ENCODE data around the gene C19orf12.
A peak's percentile ranks its signal among the peaks of the same experiment; 100 is the strongest.

C19orf12 gene

GRCh38 chr19:29665215-29665825, 49.7 kb downstream of the C19orf12 start, which contains the start of gene PLEKHF1:
TSS of gene PLEKHF1 (plus strand) at chr19:29665461. CDS start at chr19:29673840, 8,379 bp downstream.
- peak; percentile 92 for ATAC-seq
- no peak for TF ChIP-seq CSRNP3 (CRISPR knock-in tag; IDR thresholded peaks at IDR 0.05)
- no peak for TF ChIP-seq PATZ1 (CRISPR knock-in tag; IDR thresholded peaks at IDR 0.05; ENCODE audit: borderline replicate concordance)
- no peak for TF ChIP-seq ESRRG (CRISPR knock-in tag; IDR thresholded peaks at IDR 0.05)
- TF ChIP-seq ZFP30 (CRISPR knock-in tag; IDR thresholded peaks at IDR 0.05) = no peak
- TF ChIP-seq TSHZ2 (CRISPR knock-in tag; IDR thresholded peaks at IDR 0.05) = no peak
- no peak for TF ChIP-seq ZFP3 (CRISPR knock-in tag; IDR thresholded peaks at IDR 0.05)
- TF ChIP-seq ZNF70 (CRISPR knock-in tag; IDR thresholded peaks at IDR 0.05) = no peak
- no peak for TF ChIP-seq SNAI2 (CRISPR knock-in tag; IDR thresholded peaks at IDR 0.05)
- no peak for TF ChIP-seq TCF4 (CRISPR knock-in tag; IDR thresholded peaks at IDR 0.05; ENCODE audit: borderline replicate concordance)
- TF ChIP-seq CREB5 (CRISPR knock-in tag; IDR thresholded peaks at IDR 0.05; ENCODE audit: low read depth) = no peak
- TF ChIP-seq POU6F1 (CRISPR knock-in tag; IDR thresholded peaks at IDR 0.05; ENCODE audit: borderline replicate concordance, low read depth) = no peak
- TF ChIP-seq ZNF565 (CRISPR knock-in tag; conservative IDR thresholded peaks at IDR 0.05; ENCODE audit: low read depth) = no peak
- TF ChIP-seq CSDC2 (CRISPR knock-in tag; IDR thresholded peaks at IDR 0.05) = no peak
- no peak for TF ChIP-seq RARB (CRISPR knock-in tag; IDR thresholded peaks at IDR 0.05)
- no peak for TF ChIP-seq ARNTL (CRISPR knock-in tag; IDR thresholded peaks at IDR 0.05; ENCODE audit: borderline replicate concordance, low read depth)
- no peak for TF ChIP-seq PPARA (CRISPR knock-in tag; IDR thresholded peaks at IDR 0.05; ENCODE audit: borderline replicate concordance)
- no peak for TF ChIP-seq ZNF8 (CRISPR knock-in tag; IDR thresholded peaks at IDR 0.05)
- TF ChIP-seq BACH2 (CRISPR knock-in tag; IDR thresholded peaks at IDR 0.05; ENCODE audit: borderline replicate concordance) = no peak
- no peak for TF ChIP-seq ZC3H10 (CRISPR knock-in tag; IDR thresholded peaks at IDR 0.05)

GRCh38 chr19:29664753-29665214, 50.3 kb downstream of the C19orf12 start:
- ATAC-seq = peak; percentile 3
- TF ChIP-seq ZFP30 (CRISPR knock-in tag; IDR thresholded peaks at IDR 0.05) (no peak), ZNF8 (CRISPR knock-in tag; IDR thresholded peaks at IDR 0.05) (no peak), TOX (CRISPR knock-in tag; IDR thresholded peaks at IDR 0.05; ENCODE audit: borderline replicate concordance) (no peak), GLIS3 (CRISPR knock-in tag; IDR thresholded peaks at IDR 0.05) (no peak), ZNF70 (CRISPR knock-in tag; IDR thresholded peaks at IDR 0.05) (no peak), ARNTL (CRISPR knock-in tag; IDR thresholded peaks at IDR 0.05; ENCODE audit: borderline replicate concordance, low read depth) (no peak), SNAI2 (CRISPR knock-in tag; IDR thresholded peaks at IDR 0.05) (no peak), ZC3H10 (CRISPR knock-in tag; IDR thresholded peaks at IDR 0.05) (no peak), PPARA (CRISPR knock-in tag; IDR thresholded peaks at IDR 0.05; ENCODE audit: borderline replicate concordance) (no peak), BACH2 (CRISPR knock-in tag; IDR thresholded peaks at IDR 0.05; ENCODE audit: borderline replicate concordance) (no peak), CREB5 (CRISPR knock-in tag; IDR thresholded peaks at IDR 0.05; ENCODE audit: low read depth) (no peak), POU6F1 (CRISPR knock-in tag; IDR thresholded peaks at IDR 0.05; ENCODE audit: borderline replicate concordance, low read depth) (no peak), PATZ1 (CRISPR knock-in tag; IDR thresholded peaks at IDR 0.05; ENCODE audit: borderline replicate concordance) (no peak), ZFP3 (CRISPR knock-in tag; IDR thresholded peaks at IDR 0.05) (no peak), ESRRG (CRISPR knock-in tag; IDR thresholded peaks at IDR 0.05) (no peak), CSDC2 (CRISPR knock-in tag; IDR thresholded peaks at IDR 0.05) (no peak), CSRNP3 (CRISPR knock-in tag; IDR thresholded peaks at IDR 0.05) (no peak)

All from SK-N-SH treated with all-trans-retinoic acid at 6 μM for 48 hours (cell line).